GM19023 (cell line): ENCODE measurements around the gene GULP1.
"Not testable (repeated sequence)": the region's sequence is repeated elsewhere in the genome, so short reads cannot be mapped to it uniquely, and the experiment has no call there.

ENCODE experiments used
- ATAC-seq: cut with Tn5 transposase; IDR thresholded peaks from one replicate; pipeline ENCODE4 v1.9.1; 2021; ENCODE audit warnings: mild to moderate bottlenecking, moderate library complexity; ENCODE audit not compliant: unreplicated experiment

Gene GULP1

GRCh38 chr2:188588235-188588634, 296.6 kb downstream of the GULP1 start:
- no peak for ATAC-seq

DNA sequence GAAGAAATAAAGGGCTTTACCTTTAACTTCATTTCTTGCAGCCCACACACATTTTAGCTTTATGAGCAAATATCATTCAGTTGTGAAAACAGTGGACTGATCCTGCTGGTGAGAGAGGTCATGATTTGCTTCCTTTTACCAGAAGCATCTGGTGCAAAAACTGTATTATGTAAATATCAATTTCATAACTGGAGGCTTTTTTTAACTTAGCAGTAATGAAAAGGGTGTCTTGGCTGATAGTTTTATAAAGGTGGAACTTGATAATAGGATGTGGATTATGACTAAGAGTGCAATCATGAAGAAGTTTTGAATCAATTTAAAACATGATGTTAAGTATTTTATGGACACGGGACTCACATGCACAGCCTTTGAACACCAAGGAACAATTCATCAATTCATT, 304.4 kb downstream of the GULP1 start:
- ATAC-seq: no peak

- ATAC-seq: no peak
These were observed 306.9 kb downstream of the GULP1 start for GRCh38 chr2:188598551-188598950.

DNA sequence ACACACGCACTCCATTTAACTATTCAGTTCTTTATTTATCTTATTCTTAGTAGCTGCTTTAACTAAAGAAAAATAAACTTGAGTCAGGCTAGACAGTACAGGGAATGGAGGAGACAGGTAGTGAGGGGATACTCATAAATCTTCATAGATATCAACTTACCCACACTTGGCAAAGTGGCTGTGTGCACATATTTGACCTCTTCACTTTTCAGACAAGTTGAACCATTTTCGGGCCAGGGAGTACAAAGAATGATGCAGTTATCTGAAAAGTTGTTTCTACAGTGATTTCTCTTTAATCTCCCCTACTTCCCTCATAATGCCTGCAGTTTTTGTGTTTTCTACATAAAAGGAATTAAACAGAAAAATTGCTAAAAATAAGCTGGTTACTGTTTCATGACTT, 307.5 kb downstream of the GULP1 start:
- no peak for ATAC-seq

DNA sequence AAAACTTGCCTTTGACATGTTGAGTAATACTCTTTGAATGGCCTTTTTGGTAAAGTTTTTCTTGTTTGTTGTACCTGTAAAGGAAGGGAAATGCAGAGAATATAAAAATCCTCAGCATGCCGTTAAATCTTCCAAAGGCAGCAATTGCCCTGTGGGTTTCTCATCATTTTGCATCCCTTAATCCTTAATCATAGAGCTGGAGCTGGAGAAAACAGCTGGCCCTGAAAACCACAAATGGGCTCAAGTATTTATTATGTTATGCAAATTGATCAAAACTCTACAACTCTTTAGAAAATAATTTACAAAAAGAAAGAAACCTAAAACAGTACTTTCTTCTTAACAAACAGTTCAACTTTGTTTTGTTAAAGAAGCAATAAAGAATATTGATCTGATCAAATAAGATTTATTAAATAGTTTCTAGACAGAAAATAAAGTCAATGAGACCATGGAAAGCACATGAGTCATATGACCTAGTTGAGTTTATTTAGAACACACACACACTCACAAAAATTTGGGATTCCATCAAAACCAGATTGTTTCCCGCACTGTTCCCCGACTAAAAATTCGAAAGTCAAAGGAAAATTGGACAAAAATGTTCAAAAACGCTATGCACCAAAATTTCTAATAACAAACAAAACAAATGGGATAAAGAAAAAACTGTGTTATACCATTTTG, 309.0 kb downstream of the GULP1 start:
- ATAC-seq: no peak

DNA sequence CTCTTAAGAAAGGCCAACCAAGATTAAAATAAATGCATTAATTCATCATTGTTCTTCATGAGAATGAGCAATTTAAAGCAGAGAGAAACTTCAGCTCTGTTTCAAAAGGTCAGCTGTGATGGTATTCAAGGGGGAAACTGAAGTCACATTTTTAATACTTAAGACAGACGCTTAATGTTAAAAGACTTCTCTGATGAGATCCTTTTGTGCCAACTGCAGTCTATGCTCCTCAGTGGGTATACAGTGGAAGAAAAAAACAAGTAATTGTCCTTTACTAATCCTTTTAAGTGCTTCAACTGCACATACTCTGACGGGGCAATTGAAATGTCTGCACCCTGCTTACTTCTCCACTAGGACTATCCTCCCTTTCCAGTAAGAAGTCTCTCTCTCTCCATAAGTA, 309.7 kb downstream of the GULP1 start:
- ATAC-seq: no peak

DNA sequence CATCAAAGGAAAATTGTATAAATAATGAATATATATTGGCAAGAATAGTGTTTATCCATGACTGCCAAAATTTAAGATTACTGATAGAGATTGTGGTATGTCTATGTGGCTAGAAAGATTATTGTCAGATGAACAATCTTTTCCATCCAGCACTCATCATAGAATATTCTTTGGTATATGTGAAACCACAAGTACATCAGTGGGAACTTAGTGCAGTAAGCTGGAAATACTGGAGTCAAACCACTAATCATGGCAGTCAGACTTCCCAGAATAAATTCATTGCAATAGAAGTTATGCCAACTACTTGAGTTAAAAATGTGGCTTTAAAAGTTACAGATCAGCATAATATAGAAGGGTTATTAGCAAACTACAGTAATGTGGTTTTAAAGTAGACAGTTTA, 310.3 kb downstream of the GULP1 start:
- ATAC-seq: no peak

DNA sequence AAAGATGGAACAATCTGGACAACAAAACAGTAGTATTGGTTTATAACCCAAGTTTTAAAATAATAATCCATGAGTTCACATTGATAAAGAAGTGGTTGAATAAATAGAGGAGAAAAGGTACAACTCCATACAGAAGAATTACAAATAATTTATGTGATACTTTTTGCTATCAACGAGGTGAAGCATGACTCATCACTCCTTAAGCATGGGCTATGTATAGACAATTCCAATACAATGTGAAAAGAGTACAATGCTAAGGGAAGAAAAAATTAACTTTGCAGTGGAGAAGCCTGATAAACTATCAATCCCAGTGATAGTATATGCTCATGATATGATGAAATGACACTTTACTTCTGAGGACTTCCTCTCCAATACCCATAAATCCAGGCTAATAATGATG, 312.9 kb downstream of the GULP1 start:
- no peak for ATAC-seq

DNA sequence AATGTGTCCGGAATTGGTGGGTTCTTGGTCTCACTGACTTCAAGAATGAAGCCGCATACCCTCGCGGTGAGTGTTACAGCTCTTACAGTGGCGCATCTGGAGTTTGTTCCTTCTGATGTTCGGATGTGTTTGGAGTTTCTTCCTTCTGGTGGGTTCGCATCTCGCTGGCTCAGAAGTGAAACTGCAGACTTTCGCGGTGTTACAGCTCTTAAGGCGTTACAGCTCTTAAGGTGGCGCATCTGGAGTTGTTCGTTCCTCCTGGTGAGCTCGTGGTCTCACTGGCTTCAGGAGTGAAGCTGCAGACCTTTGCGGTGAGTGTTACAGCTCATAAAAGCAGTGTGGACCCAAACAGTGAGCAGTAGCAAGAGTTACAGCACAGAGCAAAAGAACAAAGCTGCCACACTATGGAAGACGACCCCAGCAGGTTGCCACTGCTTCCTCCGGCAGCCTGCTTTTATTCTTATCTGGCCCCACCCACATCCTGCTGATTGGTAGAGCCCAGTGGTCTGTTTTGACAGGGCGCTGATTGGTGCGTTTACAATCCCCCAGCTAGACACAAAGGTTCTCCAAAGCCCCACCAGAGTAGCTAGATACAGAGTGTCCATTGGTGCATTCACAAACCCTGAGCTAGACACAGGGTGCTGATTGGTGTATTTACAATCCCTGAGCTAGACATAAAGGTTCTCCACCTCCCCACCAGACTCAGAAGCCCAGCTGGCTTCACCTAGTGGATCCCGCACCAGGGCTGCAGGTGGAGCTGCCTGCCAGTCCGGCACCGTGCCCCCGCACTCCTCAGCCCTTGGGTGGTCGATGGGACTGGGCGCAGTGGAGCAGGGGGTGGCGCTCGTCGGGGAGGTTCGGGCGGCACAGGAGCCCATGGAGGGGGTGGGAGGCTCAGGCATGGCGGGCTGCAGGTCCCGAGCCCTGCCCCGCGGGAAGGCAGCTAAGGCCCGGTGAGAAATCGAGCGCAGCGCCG, 314.2 kb downstream of the GULP1 start:
- not testable (repeated sequence) for ATAC-seq

- ATAC-seq: not testable (repeated sequence)
These were observed 314.9 kb downstream of the GULP1 start for GRCh38 chr2:188606596-188606995.

DNA sequence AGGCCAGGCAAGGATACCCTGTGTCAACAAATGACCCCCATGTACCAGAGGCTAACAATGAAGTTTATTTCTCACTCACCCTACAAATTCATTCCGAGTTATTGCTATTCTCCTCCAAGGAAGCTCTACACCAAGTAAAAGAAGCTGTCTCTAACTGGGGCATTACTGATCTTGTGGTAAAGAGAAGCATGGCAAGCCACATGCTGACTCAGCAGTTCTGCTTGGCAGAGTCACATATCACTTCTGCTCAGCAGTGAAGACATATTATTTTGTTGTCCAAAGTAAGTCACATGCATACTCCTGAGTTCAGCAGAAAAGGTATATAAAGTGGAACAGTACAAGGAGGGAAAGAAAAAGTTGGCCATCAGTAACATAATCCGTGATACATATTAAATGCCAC, 315.8 kb downstream of the GULP1 start:
- ATAC-seq: no peak

GRCh38 chr2:188609321-188610049, 317.8 kb downstream of the GULP1 start:
- no peak for ATAC-seq

GRCh38 chr2:188610050-188610444, 318.4 kb downstream of the GULP1 start:
- ATAC-seq: no peak

- ATAC-seq: no peak
These were observed 319.2 kb downstream of the GULP1 start for GRCh38 chr2:188610827-188611226.

DNA sequence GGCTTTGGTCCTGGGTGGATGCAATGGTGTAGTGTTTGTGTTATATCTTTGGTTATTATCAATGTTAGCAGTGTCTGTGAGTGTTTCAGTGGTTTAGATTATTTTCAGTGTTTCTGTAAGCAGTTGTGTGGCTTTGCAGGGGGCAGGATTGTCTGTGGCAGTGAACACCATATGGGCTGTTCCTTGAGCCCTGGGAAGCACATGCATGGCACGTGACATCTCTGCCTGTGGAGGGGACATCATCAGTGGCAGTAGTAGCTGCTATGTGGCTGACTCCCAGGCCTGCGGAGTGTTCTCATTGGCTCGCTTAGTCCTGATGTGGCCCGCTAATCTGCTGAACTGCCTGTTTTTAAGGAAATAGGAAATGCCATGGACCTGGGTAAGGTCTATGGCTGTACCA, 327.5 kb downstream of the GULP1 start:
- ATAC-seq: no peak

- no peak for ATAC-seq
These were observed 329.2 kb downstream of the GULP1 start for GRCh38 chr2:188620916-188621315.

- no peak for ATAC-seq
These were observed 331.1 kb downstream of the GULP1 start for GRCh38 chr2:188622601-188623260.

DNA sequence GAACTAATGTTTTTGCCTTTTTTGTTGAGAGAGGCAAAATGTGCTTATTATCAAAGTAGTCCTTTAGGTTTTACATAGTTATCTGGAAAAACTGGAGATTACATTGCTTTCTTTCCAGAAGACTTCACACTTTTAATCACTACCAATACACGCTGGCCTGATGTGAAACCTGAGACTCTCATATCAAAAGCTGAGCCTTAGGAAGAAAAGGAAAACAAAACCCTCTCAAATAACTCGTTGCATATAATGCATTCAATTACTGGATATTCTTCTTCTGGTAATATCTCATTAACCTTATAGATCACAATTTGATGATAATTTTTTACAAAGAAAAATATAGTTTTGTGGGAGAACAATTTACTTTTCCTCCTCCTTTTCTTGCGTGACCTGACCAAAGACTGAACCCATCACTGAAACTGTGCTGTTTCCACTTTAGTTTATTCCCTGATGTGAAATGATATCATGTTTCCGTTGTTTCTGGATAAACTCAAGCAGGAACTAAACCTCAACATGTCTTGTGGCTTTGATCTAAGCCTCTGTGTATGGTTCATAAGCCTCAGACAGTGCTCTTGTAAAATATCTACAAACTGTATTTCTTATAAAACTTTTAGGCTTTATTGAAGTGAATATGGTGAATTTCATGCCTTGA, 332.4 kb downstream of the GULP1 start:
- no peak for ATAC-seq

GRCh38 chr2:188627471-188627870, 335.8 kb downstream of the GULP1 start:
- no peak for ATAC-seq

DNA sequence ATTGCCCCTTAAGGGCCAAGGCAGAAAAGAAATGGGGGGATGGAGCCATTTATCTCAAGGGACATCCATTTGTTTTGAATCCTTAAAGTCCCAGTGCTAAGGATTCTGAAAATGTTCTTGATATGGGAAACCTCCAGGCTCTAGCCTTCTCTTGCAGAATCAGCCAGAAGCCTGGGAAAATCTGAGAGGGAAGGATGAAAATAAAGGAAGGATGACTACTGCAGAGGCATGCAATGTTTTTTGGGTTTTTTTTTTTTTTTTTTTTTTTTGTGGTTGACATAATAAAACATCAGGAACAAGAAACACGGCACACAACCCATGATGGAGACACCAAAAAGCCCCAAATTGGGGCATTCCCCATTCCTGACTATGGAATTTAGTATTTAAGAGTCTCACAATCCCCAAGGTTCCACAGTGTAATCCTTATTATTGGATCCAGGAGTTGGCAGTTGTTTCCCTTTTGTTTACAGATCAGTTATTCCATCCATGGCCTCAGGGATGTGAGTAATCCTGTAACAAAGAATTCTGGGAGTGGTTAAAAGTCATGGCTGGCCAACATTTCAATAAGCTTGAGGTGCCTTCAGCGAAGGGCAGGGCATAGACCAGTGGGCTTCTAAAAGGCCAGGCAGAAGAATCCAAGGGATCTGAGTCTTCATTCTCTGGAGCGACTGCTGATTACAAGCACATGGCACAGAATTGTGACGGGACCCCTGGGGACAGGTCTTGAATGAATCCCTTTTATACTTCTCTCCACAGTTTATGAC, 337.5 kb downstream of the GULP1 start:
- no peak for ATAC-seq
